Stimulated activated CD4-positive, alpha-beta T cell treated with anti-CD3 and anti-CD28 coated beads, Interleukin-1b, Interleukin-23, amount 100 ng/mL, for 4 hours (primary cell): Measurements from ENCODE around the gene TOB1.

ENCODE experiments used
- DNase-seq, 2 donors: peaks; one replicate each; pipeline ENCODE4 v3.0.0-alpha.2; 2020; ENCODE audit warnings: low read depth in 2 of 2

Gene TOB1

DNA sequence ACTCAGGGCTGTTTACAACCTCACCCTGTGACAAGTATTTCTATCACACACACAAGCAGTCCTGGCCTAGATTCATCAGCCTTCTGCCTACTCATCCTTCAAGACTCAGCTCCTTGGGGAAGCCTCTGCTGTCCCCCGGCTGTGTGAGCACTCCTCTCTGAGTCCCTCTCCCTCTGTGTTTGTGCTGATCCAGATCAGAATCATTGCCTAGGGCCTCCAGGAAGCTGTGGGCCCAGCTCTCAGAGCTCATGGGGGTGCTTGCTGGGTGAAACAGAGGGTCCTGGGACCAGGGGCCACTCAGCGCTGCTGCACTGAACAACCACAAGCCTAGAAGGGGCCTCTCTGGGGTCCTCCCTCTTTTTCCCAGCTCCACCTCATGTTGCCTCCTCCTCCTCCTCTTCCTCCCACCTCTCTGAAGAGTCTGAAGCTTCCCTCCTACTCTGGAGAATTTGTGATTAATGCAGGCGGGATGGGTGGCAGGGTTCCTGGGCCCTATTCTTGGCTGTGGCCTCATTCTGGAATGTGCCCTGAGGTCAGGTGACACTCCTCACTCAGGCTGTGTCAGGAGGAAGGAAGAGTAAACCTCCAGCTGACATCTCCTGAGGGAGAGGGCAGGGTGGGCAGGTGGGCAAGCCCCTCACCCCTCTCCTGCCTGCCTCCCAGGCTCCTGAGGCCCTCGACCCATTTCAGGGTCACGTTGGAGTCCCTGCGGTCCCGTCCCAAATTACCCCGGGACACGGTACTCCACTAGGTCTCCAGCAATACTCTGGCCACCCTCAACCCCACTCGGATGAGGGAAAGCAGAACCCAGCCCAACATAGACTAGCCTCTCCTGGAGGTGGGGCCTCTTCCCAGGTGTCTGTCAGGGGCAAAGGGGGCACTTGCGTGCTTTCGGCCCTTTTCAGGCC, 20.7 kb downstream of the TOB1 start:
- DNase-seq = no peak

DNA sequence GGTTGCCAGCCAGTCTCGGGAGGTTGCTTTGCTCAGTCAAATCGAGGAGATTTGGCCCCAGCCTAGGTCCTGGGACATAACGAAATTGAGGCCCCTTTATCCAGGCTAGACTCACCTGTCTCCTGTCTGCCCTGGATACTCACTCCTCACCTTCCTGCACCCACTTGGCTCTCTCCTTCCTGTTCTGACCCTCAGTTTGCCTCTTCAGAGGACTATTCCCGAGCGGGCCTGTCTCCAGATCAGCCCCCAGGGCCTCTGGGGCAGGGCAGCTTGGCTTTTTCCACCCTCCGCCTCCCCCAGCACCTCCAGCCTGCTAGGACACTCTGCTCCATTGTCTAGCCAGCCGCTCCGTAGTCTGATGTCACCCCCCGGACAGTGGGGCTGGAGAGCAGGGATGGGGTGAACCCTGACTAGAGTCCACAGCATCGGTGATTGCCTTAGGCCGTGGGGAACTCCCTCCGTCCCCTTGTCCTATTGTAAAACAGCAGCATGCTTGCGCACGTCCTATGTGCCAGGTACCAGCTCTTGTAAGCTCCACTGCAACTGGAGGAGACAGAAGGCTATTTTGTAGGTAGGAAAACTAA, 21.9 kb downstream of the TOB1 start:
- no peak for DNase-seq

DNA sequence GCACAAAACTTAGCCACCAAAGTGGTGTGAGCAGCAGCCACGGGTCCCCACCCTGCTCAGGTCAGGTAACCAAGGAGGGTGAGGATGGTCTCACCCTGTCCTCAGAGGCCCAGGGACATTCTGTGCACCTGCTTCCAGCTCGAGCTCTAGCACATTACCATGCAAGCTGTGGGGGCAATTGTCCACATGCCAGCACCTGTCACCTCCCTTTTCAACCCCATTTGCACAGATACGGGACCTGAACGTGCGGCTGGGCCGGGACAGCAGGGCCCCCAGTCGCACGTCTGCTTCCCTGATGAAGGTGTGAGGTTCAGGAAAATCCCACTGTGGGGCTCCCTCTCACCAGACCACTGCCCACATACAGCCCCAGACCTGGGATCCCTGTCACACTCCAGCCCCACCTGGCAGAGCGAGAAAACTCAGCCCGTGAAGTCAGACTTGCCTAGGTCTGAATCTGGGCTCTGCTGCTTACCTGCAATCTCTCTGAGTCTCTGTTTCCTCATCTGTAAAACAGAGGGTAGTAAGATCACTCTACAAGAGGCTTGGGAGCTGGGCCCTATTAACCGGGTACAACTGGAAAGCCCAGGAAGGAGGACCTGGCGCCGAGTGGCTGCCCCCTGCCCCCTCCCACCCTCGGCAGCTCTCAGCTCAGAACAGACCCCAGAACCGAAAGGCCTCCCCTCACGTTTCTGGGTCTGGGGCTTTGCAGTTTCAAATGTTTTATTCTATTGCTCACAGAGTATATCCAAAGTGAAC, 22.8 kb downstream of the TOB1 start:
- no peak for DNase-seq

DNA sequence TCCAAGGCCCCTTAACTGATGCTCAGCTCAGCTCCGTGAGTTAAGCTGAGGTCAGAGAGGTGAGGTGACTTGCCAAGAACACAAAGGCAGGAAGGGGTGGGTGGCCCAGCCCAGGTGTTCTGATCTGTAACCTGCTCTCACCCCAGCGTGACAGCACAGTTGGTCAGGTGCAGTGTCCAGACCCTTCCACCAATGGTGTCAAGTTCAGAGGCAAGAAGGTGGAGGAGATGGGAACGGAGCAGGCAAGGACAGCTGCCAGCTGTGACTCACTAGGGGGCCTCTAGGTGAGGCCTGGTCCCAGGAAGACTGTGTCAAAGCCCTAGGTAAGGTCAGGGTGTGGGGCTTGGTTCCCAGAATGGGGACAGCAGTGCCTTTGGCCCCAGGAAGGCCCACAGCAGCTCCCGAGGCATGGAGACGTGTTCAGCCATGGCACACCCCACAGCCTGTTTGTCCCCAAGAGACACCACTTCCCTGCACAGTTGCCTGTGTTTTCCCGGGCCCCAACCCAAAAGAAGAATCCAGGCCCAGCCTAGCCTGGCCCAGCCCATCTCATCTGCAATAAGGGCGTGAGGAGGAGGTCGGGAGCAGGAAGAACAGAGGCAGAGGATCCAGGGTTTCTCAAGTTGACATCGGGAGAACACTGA, 23.5 kb downstream of the TOB1 start:
- no peak for DNase-seq

DNA sequence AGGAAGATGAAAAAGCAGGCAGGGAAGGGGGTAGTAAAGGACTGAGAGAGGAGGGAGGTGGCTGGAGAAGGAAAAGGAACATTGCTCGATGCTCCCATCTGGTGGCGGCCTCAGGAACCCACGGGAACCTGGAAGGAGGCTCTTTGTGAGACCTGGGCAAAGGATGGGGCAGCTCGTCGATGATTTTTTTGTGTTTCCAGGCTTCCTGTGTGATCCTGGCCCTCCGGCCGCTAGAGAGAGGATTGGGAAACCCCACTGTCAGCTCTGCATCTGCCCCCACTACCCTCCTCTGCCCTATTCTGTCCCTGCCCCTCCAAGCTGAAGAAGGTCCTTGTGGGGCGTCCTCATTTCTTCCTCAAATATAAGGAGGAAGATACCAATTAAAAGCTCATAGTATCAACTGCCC, 24.2 kb downstream of the TOB1 start:
- peak; percentile 30 to 44 for DNase-seq

DNA sequence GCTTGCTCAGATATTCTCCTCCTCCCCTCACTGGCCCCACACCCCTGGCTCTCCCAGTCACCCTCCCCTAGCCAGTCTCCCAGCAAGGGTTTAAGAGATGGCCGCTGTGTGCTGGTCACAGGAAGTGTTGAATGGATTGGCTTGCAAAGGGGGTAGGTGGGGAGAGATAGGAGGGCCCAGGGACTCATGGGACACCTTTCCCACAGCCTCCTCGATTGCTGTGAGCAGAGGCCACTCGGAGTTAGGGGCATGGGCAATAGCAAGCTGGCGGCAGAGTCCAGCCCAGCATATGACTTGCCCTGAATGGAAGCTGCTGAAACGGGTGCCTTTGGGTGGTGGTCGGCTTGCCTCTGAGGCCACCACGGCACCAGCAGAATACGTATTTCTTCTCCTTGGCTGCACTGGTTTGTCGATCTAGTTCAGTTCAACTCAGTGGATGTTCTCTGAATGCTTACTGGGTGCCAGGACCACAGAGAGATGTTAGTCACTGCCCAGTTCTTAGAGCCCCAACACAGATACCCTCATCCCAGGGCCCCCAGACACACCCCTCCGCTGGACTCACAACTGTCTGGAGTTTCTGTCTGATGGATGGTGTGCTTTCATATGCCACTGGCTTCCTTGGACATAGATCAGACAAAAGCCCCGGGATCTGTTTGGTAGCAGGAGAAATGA, 24.7 kb downstream of the TOB1 start:
- DNase-seq = no peak

DNA sequence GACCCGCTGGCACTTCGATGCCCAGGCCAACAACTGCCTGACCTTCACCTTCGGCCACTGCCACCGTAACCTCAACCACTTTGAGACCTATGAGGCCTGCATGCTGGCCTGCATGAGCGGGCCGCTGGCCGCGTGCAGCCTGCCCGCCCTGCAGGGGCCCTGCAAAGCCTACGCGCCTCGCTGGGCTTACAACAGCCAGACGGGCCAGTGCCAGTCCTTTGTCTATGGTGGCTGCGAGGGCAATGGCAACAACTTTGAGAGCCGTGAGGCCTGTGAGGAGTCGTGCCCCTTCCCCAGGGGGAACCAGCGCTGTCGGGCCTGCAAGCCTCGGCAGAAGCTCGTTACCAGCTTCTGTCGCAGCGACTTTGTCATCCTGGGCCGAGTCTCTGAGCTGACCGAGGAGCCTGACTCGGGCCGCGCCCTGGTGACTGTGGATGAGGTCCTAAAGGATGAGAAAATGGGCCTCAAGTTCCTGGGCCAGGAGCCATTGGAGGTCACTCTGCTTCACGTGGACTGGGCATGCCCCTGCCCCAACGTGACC, 25.8 kb downstream of the TOB1 start:
- no peak for DNase-seq

DNA sequence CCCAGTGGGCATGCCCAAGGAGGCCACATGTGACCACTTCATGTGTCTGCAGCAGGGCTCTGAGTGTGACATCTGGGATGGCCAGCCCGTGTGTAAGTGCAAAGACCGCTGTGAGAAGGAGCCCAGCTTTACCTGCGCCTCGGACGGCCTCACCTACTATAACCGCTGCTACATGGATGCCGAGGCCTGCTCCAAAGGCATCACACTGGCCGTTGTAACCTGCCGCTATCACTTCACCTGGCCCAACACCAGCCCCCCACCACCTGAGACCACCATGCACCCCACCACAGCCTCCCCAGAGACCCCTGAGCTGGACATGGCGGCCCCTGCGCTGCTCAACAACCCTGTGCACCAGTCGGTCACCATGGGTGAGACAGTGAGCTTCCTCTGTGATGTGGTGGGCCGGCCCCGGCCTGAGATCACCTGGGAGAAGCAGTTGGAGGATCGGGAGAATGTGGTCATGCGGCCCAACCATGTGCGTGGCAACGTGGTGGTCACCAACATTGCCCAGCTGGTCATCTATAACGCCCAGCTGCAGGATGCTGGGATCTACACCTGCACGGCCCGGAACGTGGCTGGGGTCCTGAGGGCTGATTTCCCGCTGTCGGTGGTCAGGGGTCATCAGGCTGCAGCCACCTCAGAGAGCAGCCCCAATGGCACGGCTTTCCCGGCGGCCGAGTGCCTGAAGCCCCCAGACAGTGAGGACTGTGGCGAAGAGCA, 26.4 kb downstream of the TOB1 start:
- no peak for DNase-seq

DNA sequence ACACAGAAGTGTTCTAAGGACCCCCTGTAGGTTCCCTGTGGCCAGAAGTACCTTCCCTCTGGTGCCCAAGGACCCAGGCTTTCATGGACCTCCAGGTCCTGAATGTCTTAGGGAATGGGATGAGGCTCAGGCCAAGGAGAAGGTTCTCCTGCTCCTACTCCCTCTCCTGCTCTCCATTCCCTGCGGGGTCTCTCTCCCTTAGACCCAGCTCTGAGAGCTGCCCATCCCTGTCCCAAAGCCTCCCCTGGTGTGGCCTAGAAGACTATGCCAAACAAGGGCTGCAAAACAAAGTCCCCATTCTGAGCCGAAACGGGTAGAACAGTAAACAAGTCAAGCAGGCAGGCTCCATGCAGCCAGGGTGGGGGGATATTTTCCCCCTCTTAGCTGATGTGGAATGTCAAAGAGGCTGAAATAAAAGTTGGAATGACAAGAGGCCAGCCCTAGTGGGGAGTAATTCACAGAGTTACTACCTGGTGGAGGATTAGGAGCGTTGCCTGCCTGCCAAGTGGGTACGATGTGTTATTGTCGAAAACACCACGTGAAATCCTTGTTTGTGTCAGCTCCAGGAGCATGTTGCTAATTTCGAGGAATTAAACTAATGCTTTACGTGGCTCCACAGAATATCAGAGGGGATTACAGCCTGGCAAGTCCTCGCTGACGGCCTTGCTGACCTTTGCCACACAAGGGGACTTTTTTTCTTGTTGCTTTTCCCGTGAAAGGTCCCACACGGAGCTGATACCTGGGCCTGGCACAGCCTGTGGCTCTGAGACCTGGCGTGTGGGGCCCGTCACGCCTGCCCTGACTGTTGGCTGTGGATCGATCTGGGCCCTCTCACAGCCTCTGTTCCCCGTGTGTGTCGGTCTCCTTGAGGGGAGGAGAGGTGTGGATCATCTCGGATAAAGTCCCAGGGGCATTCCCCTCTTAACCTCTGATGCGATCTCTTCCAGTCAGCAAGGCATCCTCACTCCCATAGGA, 27.9 kb downstream of the TOB1 start:
- DNase-seq = no peak

DNA sequence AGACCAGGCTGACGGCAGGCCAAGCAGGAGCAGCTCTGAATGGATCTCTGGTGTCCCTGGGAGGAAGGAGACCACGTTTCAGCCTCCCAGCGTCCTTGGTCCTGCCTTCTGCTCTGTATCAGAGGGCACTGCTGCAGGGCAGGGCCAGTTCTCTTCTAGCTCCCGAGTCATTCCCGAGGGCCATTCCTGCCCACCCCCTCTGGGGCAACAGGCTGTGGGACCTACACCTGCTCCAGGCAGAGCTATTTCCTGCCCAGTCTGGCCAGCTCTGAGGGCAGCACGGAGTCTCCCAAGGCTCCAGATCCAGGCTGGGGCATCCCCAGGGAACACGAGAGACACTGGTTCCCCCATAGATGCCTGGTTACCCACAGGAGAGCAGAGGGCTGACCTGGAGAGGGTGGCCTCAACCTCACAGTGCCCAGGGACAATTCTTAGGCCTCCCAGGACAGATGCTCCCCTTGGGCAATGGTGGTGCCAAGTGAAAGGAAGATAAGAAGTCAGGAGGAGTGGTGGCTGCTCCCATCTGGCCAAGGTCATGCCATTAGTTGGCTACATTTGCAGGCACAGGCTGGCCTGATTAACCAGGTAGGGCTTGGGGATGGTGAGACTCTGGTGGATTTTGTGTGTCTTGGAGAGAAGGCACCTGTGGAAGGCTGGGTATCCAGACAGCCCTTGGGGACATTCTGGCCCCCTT, 28.7 kb downstream of the TOB1 start:
- DNase-seq = no peak

DNA sequence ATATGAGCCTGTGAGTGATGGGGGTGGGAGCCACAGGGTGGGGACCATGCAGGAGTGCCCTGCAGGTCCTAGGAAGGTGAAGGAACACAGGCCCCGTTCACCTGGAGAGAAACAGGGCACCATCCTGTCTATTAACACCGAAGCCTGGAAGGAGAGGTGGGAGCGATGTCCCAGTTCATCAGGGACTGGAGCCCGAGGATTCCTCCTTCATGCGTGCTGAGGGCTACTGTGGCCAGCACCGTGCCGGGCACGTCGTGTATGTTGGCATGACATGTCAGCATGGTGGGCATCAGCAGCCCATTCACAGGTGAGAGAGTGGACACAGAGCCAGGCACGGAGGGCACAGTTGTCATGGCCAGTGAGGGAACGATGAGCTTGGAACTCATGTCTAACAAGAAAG, 29.3 kb downstream of the TOB1 start:
- no peak for DNase-seq

DNA sequence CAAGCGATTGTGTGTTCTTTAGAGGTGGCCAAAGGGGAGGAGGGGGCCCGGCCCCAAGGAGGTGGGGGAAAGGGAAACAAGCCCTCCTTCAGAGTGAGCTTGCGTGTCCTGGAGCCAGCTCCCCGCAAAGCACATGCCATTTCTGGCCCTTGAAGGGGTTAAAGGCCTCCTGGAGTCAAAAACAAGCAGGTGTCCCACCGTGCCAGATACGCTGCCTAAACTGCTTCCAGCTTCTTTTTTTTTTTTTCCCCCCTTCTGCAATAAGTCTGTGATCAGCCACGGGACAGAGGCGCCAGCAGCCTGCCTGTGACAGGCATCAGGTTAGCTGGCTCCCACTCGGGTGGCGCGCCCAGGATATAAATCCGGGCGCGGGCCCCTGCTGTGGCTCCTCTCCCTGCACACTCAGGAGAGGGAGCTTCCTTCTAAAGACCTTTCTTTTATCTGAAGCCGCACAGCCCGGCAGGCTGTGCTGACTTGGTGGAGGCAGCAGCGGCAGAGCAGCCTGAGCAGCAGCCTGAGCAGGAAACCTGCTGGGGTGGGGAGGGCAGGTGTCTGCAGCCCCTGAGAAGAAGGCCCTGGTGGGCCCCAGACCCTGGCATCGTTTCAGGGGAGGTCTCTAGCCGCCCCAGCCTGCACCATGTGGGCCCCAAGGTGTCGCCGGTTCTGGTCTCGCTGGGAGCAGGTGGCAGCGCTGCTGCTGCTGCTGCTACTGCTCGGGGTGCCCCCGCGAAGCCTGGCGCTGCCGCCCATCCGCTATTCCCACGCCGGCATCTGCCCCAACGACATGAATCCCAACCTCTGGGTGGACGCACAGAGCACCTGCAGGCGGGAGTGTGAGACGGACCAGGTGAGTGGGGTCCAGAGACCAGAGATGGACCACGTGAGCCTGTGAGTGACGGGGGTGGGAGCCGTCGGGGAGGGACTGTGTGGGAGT, 30.6 kb downstream of the TOB1 start, which contains the start of gene WFIKKN2:
TSS of gene WFIKKN2 (plus strand) at position 286 of the 934 bp plus-strand sequence. CDS start at position 638, 352 bp downstream.
- no peak for DNase-seq

DNA sequence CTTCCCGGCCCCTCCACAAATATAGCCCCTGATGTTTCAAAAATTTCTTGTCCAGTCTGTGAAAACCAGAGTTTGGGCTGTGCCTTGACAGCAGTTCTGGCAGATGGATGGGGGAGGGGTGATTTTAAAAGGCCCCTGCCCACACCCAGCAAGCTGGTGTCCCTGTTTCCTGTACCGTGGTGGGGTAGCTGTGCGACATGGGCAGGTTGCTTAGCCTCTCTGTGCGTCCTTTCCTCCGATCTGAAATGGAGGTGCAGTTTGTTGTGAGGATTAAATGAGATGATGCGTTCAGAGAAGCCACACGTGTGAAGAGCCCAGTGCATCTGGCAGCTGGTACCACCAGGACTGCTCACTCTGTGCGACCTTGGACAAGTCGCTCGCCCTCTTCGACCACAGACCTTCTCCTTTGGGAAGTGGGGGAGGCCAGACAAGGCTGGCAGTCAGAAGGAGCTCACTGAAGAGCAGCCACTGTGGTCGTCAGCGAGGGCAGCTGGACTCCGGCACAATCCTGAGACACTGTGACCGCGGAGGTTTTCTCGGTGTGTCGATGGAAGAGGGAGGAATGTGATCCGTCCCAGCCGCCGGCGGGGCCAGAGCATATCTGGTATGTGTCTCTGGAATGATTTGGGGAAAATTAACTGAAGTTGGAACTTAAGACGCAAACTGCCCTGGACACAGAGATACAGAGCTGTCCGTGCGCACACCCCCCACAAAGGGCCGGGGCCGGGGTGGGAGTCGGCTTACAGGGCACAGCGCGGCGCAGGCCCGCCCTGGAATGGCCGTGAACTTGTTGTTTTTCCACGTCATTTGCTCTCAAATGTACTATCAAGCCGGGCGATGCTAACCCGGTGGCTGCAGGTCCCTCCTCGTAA, 31.5 kb downstream of the TOB1 start:
- DNase-seq = no peak

DNA sequence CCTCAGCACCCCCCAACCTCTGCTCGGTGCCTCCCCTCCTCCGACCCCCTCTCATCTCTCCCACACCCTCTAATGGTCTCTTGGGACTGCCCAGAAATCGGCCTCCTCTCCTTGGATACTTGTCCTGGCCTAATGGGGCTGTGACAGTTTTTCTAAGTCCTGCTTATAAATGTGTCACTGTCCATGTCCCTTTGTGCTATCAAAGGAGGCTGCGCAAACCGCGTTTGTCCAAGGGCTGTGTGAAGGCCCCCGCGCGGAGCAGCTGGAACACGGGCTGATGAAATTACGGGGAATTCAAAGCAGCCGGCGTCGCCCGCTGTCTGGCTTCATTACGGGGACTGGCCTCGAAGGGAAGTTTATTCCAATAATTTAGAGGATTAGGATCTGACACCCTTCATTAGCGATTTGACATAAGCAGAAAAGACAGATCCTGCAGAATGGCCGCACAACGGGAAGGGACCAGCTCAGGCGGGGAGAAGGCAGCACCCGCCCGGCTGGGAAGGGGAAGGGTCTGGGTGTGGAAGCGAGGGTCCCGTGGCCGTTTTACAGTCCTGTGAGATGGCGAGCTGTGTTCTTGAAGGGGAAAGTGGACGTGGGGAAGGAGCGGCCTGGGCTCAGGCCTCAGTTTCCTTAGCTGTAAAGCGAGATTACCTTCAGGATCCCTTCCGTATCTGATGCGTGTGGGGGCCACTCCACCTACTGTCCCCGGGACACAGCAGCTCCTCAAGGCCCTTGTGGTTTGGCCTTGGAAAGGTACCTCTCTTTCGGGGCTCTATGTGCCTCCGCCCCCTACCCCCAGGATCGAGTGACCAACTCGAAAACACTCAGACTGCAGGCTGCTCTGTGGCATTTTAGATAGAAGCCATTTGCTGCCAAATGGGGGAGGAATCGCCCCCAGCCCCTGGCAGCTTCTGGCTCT, 32.4 kb downstream of the TOB1 start:
- DNase-seq = no peak

DNA sequence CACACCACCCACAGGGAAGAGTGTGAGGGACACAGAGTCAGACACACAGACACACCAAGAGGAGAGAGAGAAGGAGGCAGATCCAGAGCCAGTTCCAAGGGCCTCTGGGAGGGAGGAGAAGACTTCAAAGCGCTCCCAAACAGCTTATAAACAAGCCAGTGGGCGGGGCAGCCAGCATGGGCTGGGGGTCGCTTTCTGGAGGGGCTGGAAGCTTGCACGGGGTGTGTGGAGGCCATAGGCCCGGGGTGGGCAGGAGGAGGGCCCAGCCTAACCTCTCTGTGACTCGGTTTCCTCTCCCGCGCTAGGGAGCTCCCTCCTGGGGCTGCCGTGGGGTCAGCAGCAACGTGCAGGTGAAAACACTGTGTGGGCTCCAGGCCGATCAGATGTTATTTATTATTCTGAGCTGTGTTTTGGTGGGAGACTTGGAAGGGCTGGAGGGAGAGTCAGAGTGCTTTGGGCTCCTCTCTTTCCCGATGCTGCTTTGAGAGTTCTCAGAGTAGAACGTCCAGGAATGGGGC, 33.2 kb downstream of the TOB1 start:
- no peak for DNase-seq
